Upper lobe of left lung (tissue), 4 donors: ENCODE results near the gene CDHR2.

Source experiments
- CTCF ChIP-seq, 6 experiments: fragments of 450-650 bp in 4 of 6; fragments of 200-600 bp in 2 of 6; sonication (generic) in 2 of 6; IDR thresholded peaks; one replicate each; pipeline ENCODE4 v1.5.1; 2016 to 2019; ENCODE audit warnings: antibody characterized with exemption in 6 of 6
- EP300 ChIP-seq, 4 donors: sonication (generic); formaldehyde crosslinking; IDR thresholded peaks; one replicate each; pipeline ENCODE4 v1.5.1; 2017; ENCODE audit warnings: antibody characterized with exemption in 4 of 4, control low read depth in 2 of 4
- POLR2AphosphoS5 ChIP-seq, 2 donors: sonication (generic); formaldehyde crosslinking; IDR thresholded peaks; one replicate each; pipeline ENCODE4 v1.5.1; 2017; ENCODE audit warnings: antibody characterized with exemption in 2 of 2

GRCh38 chr5:176575488-176576422, 26.6 kb downstream of the CDHR2 start:
- TF ChIP-seq CTCF (IDR thresholded peaks at IDR 0.05) = no peak
- TF ChIP-seq POLR2AphosphoS5 (IDR thresholded peaks at IDR 0.05) = no peak
- no peak for TF ChIP-seq EP300 (IDR thresholded peaks at IDR 0.05)
